K562 (cell line): ENCODE measurements around the gene CYP11A1. TPM values are rescaled to one million over a fixed set of nuclear protein-coding genes. Genes with fewer than 3 reads are reported as not detected.

ENCODE experiments used
- ATAC-seq: fragments of 200-7000 bp; cut with Tn5 transposase; 3 replicates; pipeline ENCODE4 v1.9.1; 2020; ENCODE audit warnings: moderate library complexity
- BruUV-seq: library from RNA; stranded (reverse); fragments of 400-500 nt; replicated peaks from 2 replicates; lab custom pipeline; 2021; lab: Mats Ljungman, UMichigan
- CTCF ChIA-PET: fragments of 300-600 bp; formaldehyde crosslinking; extraction: SDS; loops from one replicate; lab custom pipeline; 2021; ENCODE audit warnings: low intra/inter-chr PET ratio; lab: Yijun Ruan, JAX
- POLR2A ChIA-PET: fragments of 300-600, 350-650 bp; sonication (Branson Sonifier 250); formaldehyde crosslinking; extraction: SDS; loops from one replicate; lab custom pipeline; 2021; ENCODE audit warnings: antibody characterized with exemption, inconsistent platforms; lab: Yijun Ruan, JAX
- DNase-seq, 4 experiments: peaks; one replicate each; pipeline versions ENCODE4 v3.0.0 to v3.0.0-alpha.2; 2011 to 2018; ENCODE audit warnings: low spot score in 3 of 4, mixed read lengths in 3 of 4; ENCODE audit errors: extremely low read depth in 1 of 4
- FAIRE-seq: peaks from 2 replicates; lab custom pipeline; 2011; peaks lifted over from hg19 to GRCh38; lab: Jason Lieb, UNC
- H2AFZ ChIP-seq: 2 replicates; pipeline ENCODE4 v1.6.0; 2011; ENCODE audit warnings: low read depth, low read length, control low read depth, inconsistent platforms
- H3K27ac ChIP-seq: fragments of 200-600 bp; 3 replicates; pipeline ENCODE4 v1.8.0; 2011; ENCODE audit warnings: low read depth, mild to moderate bottlenecking, control low read depth, inconsistent platforms, low read length, moderate library complexity, mixed read lengths; ENCODE audit errors: extremely low read depth
- H3K27me3 ChIP-seq, 2 experiments: fragments of 300-600 bp in 1 of 2; 2 replicates in 1 of 2; 3 replicates in 1 of 2; pipeline versions ENCODE4 v1.6.0 to v1.8.0; 2011; ENCODE audit warnings: inconsistent platforms in 2 of 2, low read length in 2 of 2, mild to moderate bottlenecking in 1 of 2, mixed read lengths in 1 of 2, moderate library complexity in 1 of 2; ENCODE audit not compliant: control insufficient read depth in 2 of 2, insufficient read depth in 2 of 2
- H3K36me3 ChIP-seq: fragments of 300-600 bp; 3 replicates; pipeline ENCODE4 v1.8.0; 2011; ENCODE audit warnings: mild to moderate bottlenecking, low read length, inconsistent platforms; ENCODE audit not compliant: control insufficient read depth, insufficient read depth
- H3K4me1 ChIP-seq, 2 experiments: fragments of 200-600 bp in 1 of 2; replicated peaks in 1 of 2; 2 replicates in 1 of 2; 3 replicates in 1 of 2; pipeline versions ENCODE4 v1.5.1 to v1.8.0; 2011; ENCODE audit warnings: inconsistent platforms in 2 of 2, low read length in 2 of 2, mild to moderate bottlenecking in 1 of 2, mixed read lengths in 1 of 2, moderate library complexity in 1 of 2; ENCODE audit not compliant: control insufficient read depth in 2 of 2, insufficient read depth in 2 of 2
- H3K4me2 ChIP-seq: 2 replicates; pipeline ENCODE4 v1.6.1; 2011; ENCODE audit warnings: low read length, control low read depth, inconsistent platforms, mixed read lengths; ENCODE audit not compliant: insufficient read depth
- H3K4me3 ChIP-seq: fragments of 200-600 bp; sonication (generic), shearing (Covaris generic); 2 replicates; pipeline ENCODE4 v1.5.1; 2016; ENCODE audit warnings: control low read depth, inconsistent platforms
- H3K79me2 ChIP-seq: fragments of 200-600 bp; 3 replicates; pipeline ENCODE4 v1.8.0; 2011; ENCODE audit warnings: low read length, inconsistent platforms; ENCODE audit not compliant: control insufficient read depth, insufficient read depth
- H3K9ac ChIP-seq, 2 experiments: 2 replicates each; pipeline versions ENCODE4 v1.6.0 to v1.6.1; 2011; ENCODE audit warnings: low read depth in 2 of 2, low read length in 2 of 2, control low read depth in 1 of 2, inconsistent platforms in 1 of 2, mild to moderate bottlenecking in 1 of 2, mixed read lengths in 1 of 2; ENCODE audit not compliant: insufficient read depth in 1 of 2
- H3K9me1 ChIP-seq: one replicate; pipeline ENCODE4 v1.6.0; 2011; ENCODE audit warnings: inconsistent platforms, mild to moderate bottlenecking, low read length, moderate library complexity; ENCODE audit not compliant: control insufficient read depth, insufficient read depth
- H3K9me3 ChIP-seq: replicated peaks from 2 replicates; pipeline ENCODE4 v1.5.1; 2011; ENCODE audit warnings: low read depth, low read length, inconsistent platforms; ENCODE audit not compliant: control insufficient read depth, insufficient read depth
- H4K20me1 ChIP-seq: replicated peaks from 2 replicates; pipeline ENCODE4 v1.6.1; 2011; ENCODE audit warnings: low read length, inconsistent platforms, mixed read lengths; ENCODE audit not compliant: control insufficient read depth, insufficient read depth
- PHF8 ChIP-seq: fragments of 200-600 bp; sonication (generic); IDR thresholded peaks from 2 replicates; pipeline ENCODE4 v1.6.1; 2012; ENCODE audit warnings: mixed run types, mild to moderate bottlenecking, inconsistent platforms, low read length, moderate library complexity, borderline replicate concordance
- ZNF551 ChIP-seq: fragments of 250-450 bp; sonication (Bioruptor Pico); IDR thresholded peaks from 2 replicates; pipeline ENCODE4 v1.5.0; 2021; ENCODE audit warnings: mild to moderate bottlenecking, moderate library complexity
- WGBS: fragments of 100-300 bp; shearing (Covaris generic); methylation state at CpG from one replicate; pipeline ENCODE4 v1.1.6; 2016; ENCODE audit warnings: low coverage, mixed read lengths; ENCODE audit not compliant: insufficient coverage; ENCODE audit errors: missing lambda C conversion rate; 5-methylcytosine and 5-hydroxymethylcytosine counted together
- in situ Hi-C: fragments of 300-500 bp; cut with MboI; formaldehyde crosslinking; loops from 4 replicates; pipeline ENCODE4 v1.15.0; 2018; ENCODE audit warnings: inconsistent platforms, mixed read lengths
- intact Hi-C: fragments of 100-400 bp; cut with micrococcal nuclease; formaldehyde crosslinking; loops from 2 replicates; pipeline ENCODE4 v1.14.2; 2022
- polyA plus RNA-seq, 8 experiments: library from polyadenylated mRNA; depleted of rRNA in 4 of 8; stranded (reverse) in 5 of 8; unstranded in 3 of 8; fragments of >200 nt; fragmentation: Nextera tagmentation in 2 of 8; fragmentation: Illumina TruSeq in 1 of 8; extraction: Ambion mirVana in 2 of 8; extraction: Trizol in 1 of 8; gene quantifications; 2 replicates each; pipeline versions ENCODE4 v1.2.1 to v1.2.3, GENCODE V29; 2011 to 2014; ENCODE audit warnings: inconsistent platforms in 1 of 8, missing spikeins in 1 of 8
- total RNA-seq, 7 experiments: library from RNA; depleted of rRNA in 6 of 7; stranded (reverse); fragments of >200 nt in 6 of 7; fragmentation: Illumina TruSeq in 2 of 7; extraction: Trizol in 2 of 7; gene quantifications; 2 replicates each; pipeline versions ENCODE4 v1.2.1 to v1.2.3, GENCODE V29; 2011 to 2021; ENCODE audit warnings: low replicate concordance in 1 of 7
- TF ChIP-seq, protein P1 (sequence below): fragments of 450-650 bp; IDR thresholded peaks from 2 replicates; pipeline ENCODE4 v1.6.1; 2017; ENCODE audit warnings: antibody characterized with exemption, mild to moderate bottlenecking
- TF ChIP-seq, protein P2 (sequence below): sonication (generic); formaldehyde crosslinking; IDR thresholded peaks from 2 replicates; pipeline ENCODE4 v1.8.1; 2023; ENCODE audit warnings: mild to moderate bottlenecking, missing genetic modification reagents

CYP11A1 gene
- total and polyA plus RNA-seq, 9 of the 15 experiments (the other 6 are each of a cell fraction or from before 2014, with no cell fraction given) = 0.06 to 0.24 (median 0.10) TPM; not detected in 4

DNA sequence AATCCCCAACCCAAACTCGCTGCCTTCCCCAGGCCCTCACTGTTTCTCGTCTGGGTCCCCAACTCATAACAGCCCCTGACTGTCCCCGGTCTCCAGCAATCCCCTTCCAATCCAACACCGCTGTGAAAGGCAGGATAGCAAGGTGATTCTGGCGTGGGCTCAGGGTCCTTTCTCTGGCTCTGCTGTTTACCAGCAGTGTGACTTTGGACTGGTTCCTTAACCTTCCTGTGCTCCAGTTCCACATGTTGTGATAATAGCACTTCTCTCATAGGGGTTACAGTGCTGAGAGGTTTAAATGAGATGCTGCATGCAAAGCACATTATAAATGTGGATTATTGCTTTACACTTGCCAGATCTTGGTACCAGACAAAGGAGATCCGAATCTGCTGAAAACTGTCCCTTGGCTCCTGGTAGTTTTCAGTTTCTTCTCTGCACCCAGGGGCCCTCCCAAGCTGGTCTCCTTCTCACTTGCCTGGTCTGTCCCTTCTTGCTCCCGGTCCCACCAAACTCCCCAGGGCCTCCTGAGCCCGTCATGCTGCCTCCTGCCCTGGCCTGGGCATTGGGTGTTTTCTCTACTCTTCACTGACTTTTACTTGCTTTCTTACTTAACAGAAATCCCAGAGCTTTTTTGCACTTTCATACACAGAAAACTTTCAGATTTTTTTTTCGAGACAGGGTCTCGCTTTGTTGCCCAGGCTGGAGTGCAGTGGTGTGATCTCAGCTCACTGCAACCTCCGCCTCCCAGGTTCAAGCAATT, 26.8 kb upstream of the CYP11A1 start (continued):
- TF ChIP-seq, protein P1, sequence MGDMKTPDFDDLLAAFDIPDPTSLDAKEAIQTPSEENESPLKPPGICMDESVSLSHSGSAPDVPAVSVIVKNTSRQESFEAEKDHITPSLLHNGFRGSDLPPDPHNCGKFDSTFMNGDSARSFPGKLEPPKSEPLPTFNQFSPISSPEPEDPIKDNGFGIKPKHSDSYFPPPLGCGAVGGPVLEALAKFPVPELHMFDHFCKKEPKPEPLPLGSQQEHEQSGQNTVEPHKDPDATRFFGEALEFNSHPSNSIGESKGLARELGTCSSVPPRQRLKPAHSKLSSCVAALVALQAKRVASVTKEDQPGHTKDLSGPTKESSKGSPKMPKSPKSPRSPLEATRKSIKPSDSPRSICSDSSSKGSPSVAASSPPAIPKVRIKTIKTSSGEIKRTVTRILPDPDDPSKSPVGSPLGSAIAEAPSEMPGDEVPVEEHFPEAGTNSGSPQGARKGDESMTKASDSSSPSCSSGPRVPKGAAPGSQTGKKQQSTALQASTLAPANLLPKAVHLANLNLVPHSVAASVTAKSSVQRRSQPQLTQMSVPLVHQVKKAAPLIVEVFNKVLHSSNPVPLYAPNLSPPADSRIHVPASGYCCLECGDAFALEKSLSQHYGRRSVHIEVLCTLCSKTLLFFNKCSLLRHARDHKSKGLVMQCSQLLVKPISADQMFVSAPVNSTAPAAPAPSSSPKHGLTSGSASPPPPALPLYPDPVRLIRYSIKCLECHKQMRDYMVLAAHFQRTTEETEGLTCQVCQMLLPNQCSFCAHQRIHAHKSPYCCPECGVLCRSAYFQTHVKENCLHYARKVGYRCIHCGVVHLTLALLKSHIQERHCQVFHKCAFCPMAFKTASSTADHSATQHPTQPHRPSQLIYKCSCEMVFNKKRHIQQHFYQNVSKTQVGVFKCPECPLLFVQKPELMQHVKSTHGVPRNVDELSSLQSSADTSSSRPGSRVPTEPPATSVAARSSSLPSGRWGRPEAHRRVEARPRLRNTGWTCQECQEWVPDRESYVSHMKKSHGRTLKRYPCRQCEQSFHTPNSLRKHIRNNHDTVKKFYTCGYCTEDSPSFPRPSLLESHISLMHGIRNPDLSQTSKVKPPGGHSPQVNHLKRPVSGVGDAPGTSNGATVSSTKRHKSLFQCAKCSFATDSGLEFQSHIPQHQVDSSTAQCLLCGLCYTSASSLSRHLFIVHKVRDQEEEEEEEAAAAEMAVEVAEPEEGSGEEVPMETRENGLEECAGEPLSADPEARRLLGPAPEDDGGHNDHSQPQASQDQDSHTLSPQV = no peak
- no peak for TF ChIP-seq PHF8
- TF ChIP-seq, all 486 proteins: peak for 0

DNA sequence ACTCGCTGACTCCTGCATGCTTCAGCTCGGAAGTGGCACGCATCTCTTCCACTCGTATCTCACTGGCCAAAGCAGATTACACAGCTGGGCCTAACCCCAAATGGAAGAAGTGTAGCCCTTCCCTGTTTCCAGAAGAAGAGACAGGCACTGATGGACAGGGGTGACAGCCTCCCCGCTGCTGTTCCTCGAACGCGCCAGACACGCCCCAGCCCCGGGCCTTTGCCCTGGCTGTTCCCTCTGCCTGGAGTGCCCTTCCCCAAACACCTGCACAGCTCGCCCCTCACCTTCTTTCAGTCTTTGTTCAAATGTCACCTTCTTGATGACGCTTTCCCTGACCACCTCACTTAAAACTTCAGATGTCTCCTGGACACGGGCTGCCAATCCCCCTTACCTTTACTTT, 26.0 kb upstream of the CYP11A1 start:
- no peaks in the 10 kb centered on the region for H4K20me1 ChIP-seq
- in situ Hi-C loops = no loop called here
- 83% methylated on average over 9 of the region's 13 CpGs for WGBS
- no TSS peak for BruUV-seq
- peak overlapping the region in 1 of 2 experiments; percentile 66; a peak in 1 of 4 replicates for H3K9ac ChIP-seq
- H3K9me3 ChIP-seq = no peaks in the 10 kb centered on the region
- TF ChIP-seq ZNF551 (CRISPR knock-in tag) = no peak
- TF ChIP-seq, protein P2, sequence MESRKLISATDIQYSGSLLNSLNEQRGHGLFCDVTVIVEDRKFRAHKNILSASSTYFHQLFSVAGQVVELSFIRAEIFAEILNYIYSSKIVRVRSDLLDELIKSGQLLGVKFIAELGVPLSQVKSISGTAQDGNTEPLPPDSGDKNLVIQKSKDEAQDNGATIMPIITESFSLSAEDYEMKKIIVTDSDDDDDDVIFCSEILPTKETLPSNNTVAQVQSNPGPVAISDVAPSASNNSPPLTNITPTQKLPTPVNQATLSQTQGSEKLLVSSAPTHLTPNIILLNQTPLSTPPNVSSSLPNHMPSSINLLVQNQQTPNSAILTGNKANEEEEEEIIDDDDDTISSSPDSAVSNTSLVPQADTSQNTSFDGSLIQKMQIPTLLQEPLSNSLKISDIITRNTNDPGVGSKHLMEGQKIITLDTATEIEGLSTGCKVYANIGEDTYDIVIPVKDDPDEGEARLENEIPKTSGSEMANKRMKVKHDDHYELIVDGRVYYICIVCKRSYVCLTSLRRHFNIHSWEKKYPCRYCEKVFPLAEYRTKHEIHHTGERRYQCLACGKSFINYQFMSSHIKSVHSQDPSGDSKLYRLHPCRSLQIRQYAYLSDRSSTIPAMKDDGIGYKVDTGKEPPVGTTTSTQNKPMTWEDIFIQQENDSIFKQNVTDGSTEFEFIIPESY (CRISPR knock-in tag) = 0 out of 2 replicates have a peak, but pooled peaks have one; percentile 57
- H2AFZ ChIP-seq = no peak overlapping the region
- no peak overlapping the region for H3K27ac ChIP-seq
- CTCF ChIA-PET = no interaction called here
- ATAC-seq = no peak
- no peak overlapping the region for H3K4me3 ChIP-seq
- no peak for DNase-seq
- H3K4me2 ChIP-seq = no peak overlapping the region
- no peaks in the 10 kb centered on the region for H3K36me3 ChIP-seq
- H3K27me3 ChIP-seq = no peaks in the 10 kb centered on the region
- H3K9me1 ChIP-seq = no peaks in the 10 kb centered on the region
- FAIRE-seq = no peak
- POLR2A ChIA-PET = interaction anchor here (0.7 to 1.2 kb wide), 3 partner anchors 10 to 17 kb away, joined by 3 to 6 read pairs (median 4); no protein-coding TSS in a partner anchor
- intact Hi-C loops = no loop called here
- H3K4me1 ChIP-seq = peaks cover 60 to 79% of the 10 kb centered on the region in 2 experiments
- no peaks in the 10 kb centered on the region for H3K79me2 ChIP-seq
